Raji (cell line): ENCODE data around the gene POSTN.

ENCODE experiments used
- POLR2A ChIP-seq: IDR thresholded peaks from 2 replicates; pipeline ENCODE4 v1.6.1; 2011; ENCODE audit warnings: low read depth, low read length, control low read depth; ENCODE audit not compliant: insufficient read depth

POSTN gene

DNA sequence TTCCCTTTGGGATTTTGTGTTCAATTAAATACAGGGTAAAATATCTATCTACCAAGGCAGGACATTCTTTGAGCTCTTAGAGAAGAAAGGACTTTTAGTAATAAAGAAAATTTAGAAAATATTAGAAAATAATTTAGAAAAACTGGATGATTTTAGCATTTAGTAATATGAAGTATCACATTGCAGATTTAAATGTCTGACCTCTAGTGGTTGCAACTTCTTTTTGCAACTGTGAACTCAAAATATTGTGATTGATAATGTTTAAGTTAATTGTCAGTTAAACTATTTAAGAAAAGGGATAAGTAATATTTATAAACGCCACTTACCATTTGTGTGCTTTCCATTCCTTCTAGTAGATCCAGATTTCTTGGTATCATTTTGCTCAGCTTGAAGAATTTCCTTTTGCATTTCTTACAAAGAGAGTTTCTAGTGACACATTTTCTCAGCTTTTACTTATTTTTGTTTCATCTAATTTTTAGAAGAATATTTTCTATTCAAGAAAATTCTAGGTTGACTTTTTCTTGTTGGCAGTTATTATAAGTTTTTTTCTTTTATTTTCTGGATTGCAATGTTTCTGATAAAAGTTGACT is 10.3 kb upstream of the POSTN start:
- no peak for TF ChIP-seq POLR2A

DNA sequence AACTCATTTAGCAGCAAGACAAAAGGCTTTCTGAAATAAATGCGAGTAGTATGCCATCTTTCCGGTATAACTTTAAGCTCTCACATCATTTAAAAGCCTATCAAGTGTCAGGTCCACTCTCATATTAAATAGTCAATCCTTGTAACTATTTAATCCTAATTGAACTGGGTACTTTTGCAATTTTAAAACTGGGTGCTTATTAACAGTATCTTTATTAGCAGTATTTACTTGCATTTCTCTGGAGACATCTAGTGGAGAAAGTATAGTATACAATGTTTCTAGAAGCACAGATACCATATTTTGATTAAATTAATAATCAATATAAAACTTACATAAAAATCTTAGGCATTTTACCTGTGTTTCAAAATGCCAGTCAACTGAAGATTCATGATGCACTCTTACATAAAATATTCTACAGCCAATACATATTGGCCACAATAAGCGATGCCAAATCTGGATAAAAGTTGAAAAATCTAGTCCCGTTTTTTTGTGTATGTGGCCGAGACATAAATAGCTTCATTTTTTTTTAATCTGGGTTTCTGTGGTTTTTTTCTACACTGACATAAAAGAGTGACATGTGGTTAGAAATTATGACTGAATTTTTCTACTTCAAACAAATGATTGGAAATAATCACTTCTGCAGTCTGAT is 4.3 kb upstream of the POSTN start:
- TF ChIP-seq POLR2A: no peak

- TF ChIP-seq POLR2A: no peak
Observed at GRCh38 chr13:37601648-37602440, 3.3 kb upstream of the POSTN start.

- TF ChIP-seq POLR2A: no peak
Observed at GRCh38 chr13:37599519-37599918, 951 bp upstream of the POSTN start.

GRCh38 chr13:37597477-37598025 is 1.0 kb downstream of the POSTN start:
- TF ChIP-seq POLR2A: no peak

GRCh38 chr13:37596805-37597204 is 1.8 kb downstream of the POSTN start:
- no peak for TF ChIP-seq POLR2A

DNA sequence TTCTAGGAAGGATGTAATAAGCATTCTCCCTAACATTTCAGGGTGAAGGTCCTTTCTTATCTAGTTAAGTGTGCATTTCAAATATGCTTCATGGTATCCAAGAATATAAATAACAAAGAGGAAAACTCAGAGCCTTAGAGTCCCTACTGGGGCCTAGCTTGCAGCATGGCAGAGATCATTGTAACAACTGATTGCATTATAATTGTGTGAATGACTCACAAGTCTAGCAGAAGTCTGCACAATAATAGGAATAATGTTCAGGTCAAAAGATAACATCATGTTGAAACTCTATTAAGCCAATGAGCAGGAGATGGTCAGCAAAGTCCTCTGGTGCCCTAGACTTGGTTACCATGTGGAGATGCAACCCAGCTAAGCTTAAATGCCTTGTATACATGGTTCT is 3.4 kb downstream of the POSTN start:
- TF ChIP-seq POLR2A: no peak

- no peak for TF ChIP-seq POLR2A
Observed at GRCh38 chr13:37594550-37594949, 4.0 kb downstream of the POSTN start.

DNA sequence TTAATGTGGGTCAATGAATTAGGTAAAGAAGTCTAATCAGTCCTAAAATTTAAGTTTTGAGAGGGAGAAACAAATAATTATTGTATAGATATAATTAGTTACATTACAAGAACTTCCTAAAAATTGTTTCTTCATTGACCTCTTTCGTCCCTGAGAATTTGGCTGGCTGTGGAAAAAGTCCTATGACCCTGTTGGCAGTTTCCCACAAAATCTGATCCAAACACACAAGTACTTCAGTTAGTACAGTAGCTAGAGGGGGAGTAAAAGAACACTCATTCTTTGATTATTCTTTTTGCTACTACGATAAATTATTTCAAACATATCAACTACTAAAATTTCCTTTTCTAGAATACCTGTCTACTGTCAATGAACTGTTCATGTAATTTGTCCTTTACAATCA is 11.3 kb downstream of the POSTN start:
- no peak for TF ChIP-seq POLR2A

DNA sequence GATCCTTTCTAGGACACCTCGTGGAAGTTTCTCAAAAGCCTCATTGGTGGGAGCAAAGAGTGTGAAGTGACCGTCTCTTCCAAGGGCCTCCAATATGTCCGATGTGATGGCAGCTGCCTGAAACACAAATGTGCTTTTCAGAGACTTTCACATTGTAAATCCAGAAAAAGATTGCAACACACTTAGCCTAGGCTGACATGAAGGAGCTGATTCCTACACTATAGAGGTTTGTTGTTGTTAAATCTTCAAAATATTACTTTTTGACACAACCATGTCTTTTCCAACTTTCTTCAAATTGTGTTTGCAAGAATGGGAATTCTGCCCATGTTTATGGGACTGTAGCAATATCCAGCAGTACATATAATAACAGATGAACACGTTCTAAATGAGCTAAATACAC is 12.4 kb downstream of the POSTN start:
- no peak for TF ChIP-seq POLR2A

DNA sequence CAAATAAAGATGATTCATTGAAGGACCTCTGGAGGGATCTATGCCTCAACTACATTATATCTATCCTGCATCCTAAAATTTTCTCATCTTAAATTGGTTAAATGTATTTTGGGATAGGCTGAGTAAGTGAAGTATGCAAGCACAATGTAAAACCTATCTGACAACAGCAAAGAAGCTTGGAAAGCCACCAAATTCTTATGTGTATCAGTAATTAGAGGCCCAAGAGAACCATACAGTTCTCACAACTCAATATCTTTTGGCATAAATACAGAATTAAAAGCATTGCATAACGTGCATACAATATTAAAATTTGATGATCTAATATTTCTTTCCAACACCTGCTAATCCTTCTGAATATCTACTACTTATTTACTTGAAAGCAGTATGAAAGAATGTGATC is 13.0 kb downstream of the POSTN start:
- no peak for TF ChIP-seq POLR2A

- no peak for TF ChIP-seq POLR2A
Observed at GRCh38 chr13:37576601-37577000, 22.0 kb downstream of the POSTN start.

DNA sequence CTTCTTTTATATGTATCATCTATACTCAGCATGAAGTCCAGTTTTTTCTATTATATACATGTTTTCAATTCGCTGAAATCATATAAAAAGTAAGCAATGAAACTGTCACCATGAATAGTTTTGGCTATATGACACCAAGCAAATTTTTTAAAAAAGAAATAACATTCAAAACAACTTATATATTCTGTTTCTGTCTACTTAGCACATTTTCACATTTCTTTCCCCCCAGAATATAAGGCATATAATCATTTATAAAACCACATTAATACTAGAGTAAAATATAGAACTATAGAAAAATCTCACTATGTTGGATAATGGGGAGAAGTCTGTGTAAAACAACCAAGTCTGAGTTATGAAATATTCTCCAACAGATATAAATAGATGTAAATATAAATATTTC is 33.1 kb downstream of the POSTN start:
- no peak for TF ChIP-seq POLR2A

DNA sequence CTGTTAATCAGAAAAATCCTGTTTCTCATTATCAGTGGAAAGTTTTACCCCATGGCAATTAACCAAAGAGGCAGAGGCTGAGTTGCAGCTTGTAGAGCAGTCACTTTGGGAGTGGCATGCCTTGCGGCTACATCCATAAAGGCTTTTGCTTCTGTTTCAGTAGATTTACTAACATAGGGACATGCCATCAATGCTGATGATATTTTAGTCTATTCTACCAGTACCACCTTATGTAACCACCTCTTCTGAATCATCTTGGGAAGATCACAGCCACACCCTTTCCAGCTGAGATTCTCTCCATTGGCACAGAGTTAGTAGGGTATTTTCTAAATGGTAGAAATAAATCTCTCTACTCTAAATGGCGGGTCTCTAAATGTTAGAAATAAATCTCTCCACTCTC is 37.5 kb downstream of the POSTN start:
- no peak for TF ChIP-seq POLR2A

- TF ChIP-seq POLR2A: no peak
Observed at GRCh38 chr13:37560526-37560925, 38.0 kb downstream of the POSTN start.

DNA sequence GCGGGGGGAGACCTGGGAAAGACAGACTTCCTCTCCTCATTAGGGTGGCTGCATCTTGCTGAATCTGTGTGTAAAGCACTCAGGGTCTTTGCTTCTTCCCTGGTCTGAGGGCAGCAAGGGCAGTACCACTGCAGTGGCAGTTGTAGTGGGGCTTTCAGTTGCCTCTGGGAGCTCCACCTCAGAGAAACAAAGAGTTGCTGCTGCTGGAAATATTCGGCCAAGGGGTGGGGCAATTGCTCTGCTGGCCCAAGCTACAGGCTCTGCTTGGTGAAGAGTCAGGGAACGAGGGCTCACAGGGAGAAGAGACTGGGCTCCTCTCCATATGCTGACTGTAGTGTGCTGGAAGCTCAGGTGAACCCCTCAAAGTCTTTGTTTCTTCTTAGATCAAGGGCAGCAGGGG is 52.5 kb downstream of the POSTN start:
- TF ChIP-seq POLR2A: no peak
